H1 (cell line): ENCODE results near the gene HOXA10. TPM values are rescaled to one million over a fixed set of nuclear protein-coding genes. Genes with fewer than 3 reads are reported as not detected.
A peak's percentile ranks its signal among the peaks of the same experiment; 100 is the strongest.

ENCODE experiments used
- ASH2L ChIP-seq: fragments of 200-600, 300-600 bp; sonication (generic); IDR thresholded peaks from one replicate; pipeline ENCODE4 v1.7.1; 2017; ENCODE audit warnings: low read length
- CBX8 ChIP-seq: fragments of 300-800, 300-1000 bp; sonication (generic); IDR thresholded peaks from 2 replicates; pipeline ENCODE4 v1.7.1; 2016; ENCODE audit warnings: low read depth, low read length, borderline replicate concordance
- CREB1 ChIP-seq: IDR thresholded peaks from 2 replicates; pipeline ENCODE4 v1.6.1; 2012; ENCODE audit warnings: inconsistent platforms
- CTBP2 ChIP-seq: IDR thresholded peaks from 2 replicates; pipeline ENCODE4 v1.7.0; 2011; ENCODE audit warnings: borderline replicate concordance, mild to moderate bottlenecking, moderate library complexity, mixed read lengths, low read length; ENCODE audit not compliant: insufficient read depth, insufficient read length
- EGR1 ChIP-seq: IDR thresholded peaks from 2 replicates; pipeline ENCODE4 v1.6.1; 2011; ENCODE audit warnings: low read depth, low read length, borderline replicate concordance
- EZH2 ChIP-seq: fragments of 200-600 bp; sonication (generic); IDR thresholded peaks from 2 replicates; pipeline ENCODE4 v1.7.1; 2012; ENCODE audit warnings: low read depth, mild to moderate bottlenecking, moderate library complexity, low read length, inconsistent platforms; ENCODE audit not compliant: severe bottlenecking
- GABPA ChIP-seq: IDR thresholded peaks from 2 replicates; pipeline ENCODE4 v1.6.1; 2011; ENCODE audit warnings: mild to moderate bottlenecking, low read length, moderate library complexity, borderline replicate concordance; ENCODE audit not compliant: insufficient read depth
- HDAC2 ChIP-seq, 2 experiments: fragments of 300-600 bp in 1 of 2; sonication (generic) in 1 of 2; IDR thresholded peaks; 2 replicates each; pipeline ENCODE4 v1.6.1; 2011 to 2012; ENCODE audit warnings: low read depth in 2 of 2, low read length in 2 of 2, mild to moderate bottlenecking in 2 of 2, moderate library complexity in 2 of 2, borderline replicate concordance in 1 of 2, inconsistent platforms in 1 of 2
- HDAC6 ChIP-seq: IDR thresholded peaks from one replicate; pipeline ENCODE4 v1.7.1; 2012; ENCODE audit warnings: low read depth, mild to moderate bottlenecking, inconsistent platforms, low read length, moderate library complexity
- JUND ChIP-seq: IDR thresholded peaks from 2 replicates; pipeline ENCODE4 v1.6.1; 2011; ENCODE audit warnings: mild to moderate bottlenecking, improper control_type of control experiment, low read length
- POLR2A ChIP-seq, 2 experiments: IDR thresholded peaks; 1 replicate in 1 of 2; 2 replicates in 1 of 2; pipeline ENCODE4 v1.6.1; 2011; ENCODE audit warnings: low read depth in 2 of 2, low read length in 2 of 2, mild to moderate bottlenecking in 2 of 2; ENCODE audit errors: control extremely low read depth in 1 of 2
- POU5F1 ChIP-seq: IDR thresholded peaks from 2 replicates; pipeline ENCODE4 v1.6.1; 2011; ENCODE audit warnings: low read depth, mild to moderate bottlenecking, low read length, moderate library complexity
- RNF2 ChIP-seq: fragments of 200-900, 300-1000 bp; sonication (generic); IDR thresholded peaks from 2 replicates; pipeline ENCODE4 v1.7.1; 2016; ENCODE audit warnings: borderline replicate concordance, low read depth, mild to moderate bottlenecking, antibody characterized with exemption, low read length; ENCODE audit not compliant: poor library complexity, severe bottlenecking; ENCODE audit errors: missing control alignments
- RXRA ChIP-seq: IDR thresholded peaks from 2 replicates; pipeline ENCODE4 v1.6.1; 2011; ENCODE audit warnings: low read depth, mild to moderate bottlenecking, low read length, moderate library complexity; ENCODE audit not compliant: insufficient read depth
- SAP30 ChIP-seq: fragments of 300-600 bp; sonication (generic); IDR thresholded peaks from 2 replicates; pipeline ENCODE4 v1.7.1; 2012; ENCODE audit warnings: low read length, moderate library complexity, mild to moderate bottlenecking, inconsistent platforms; ENCODE audit not compliant: insufficient read depth, insufficient replicate concordance
- SIN3A ChIP-seq, 2 experiments: IDR thresholded peaks in 1 of 2; conservative IDR thresholded peaks in 1 of 2; 2 replicates each; pipeline ENCODE4 v1.6.1; 2011 to 2012; ENCODE audit warnings: low read length in 2 of 2, improper control_type of control experiment in 1 of 2, low read depth in 1 of 2, mild to moderate bottlenecking in 1 of 2
- SIRT6 ChIP-seq: IDR thresholded peaks from one replicate; pipeline ENCODE4 v1.7.1; 2012; ENCODE audit warnings: low read length, inconsistent platforms
- SP1 ChIP-seq: IDR thresholded peaks from 2 replicates; pipeline ENCODE4 v1.6.1; 2011; ENCODE audit warnings: low read depth, low read length
- TBP ChIP-seq: IDR thresholded peaks from 2 replicates; pipeline ENCODE4 v1.6.1; 2011; ENCODE audit warnings: low read depth, low read length, improper control_type of control experiment
- TCF12 ChIP-seq: IDR thresholded peaks from 2 replicates; pipeline ENCODE4 v1.6.1; 2011; ENCODE audit warnings: low read depth, mild to moderate bottlenecking, low read length
- polyA plus RNA-seq, 7 experiments: library from polyadenylated mRNA; depleted of rRNA in 3 of 7; stranded (reverse) in 5 of 7; unstranded in 2 of 7; fragments of >200 nt in 5 of 7; fragments of 200-250 nt in 2 of 7; gene quantifications; 1 replicate in 5 of 7; 2 replicates in 1 of 7; 4 replicates in 1 of 7; pipeline versions ENCODE4 v1.2.1 to v1.2.3, GENCODE V29; 2011 to 2013; ENCODE audit warnings: missing spikeins in 2 of 7, mixed read lengths in 2 of 7
- total RNA-seq: library from RNA; stranded (reverse); fragmentation: NEBNext Ultra II Directional; extraction: Animal tissue kit (Norgen Biotek cat#: 25700); gene quantifications from 2 replicates; pipeline ENCODE4 v1.2.1, GENCODE V29; 2021
- TF ChIP-seq, protein P1 (sequence below): IDR thresholded peaks from 2 replicates; pipeline ENCODE4 v1.6.1; 2012; ENCODE audit warnings: low read length, inconsistent platforms

Gene HOXA10
- total and polyA plus RNA-seq, 2 of the 8 experiments (the other 6 are each of a cell fraction or from before 2014, with no cell fraction given) = not detected

GRCh38 chr7:27213433-27214238 lies 39.5 kb upstream of the HOXA10 start (continued):
- no peak for TF ChIP-seq POLR2A (IDR thresholded peaks at IDR 0.05; ENCODE audit: control extremely low read depth in 1 of 2, low read depth in 2 of 2, low read length in 2 of 2)
- TF ChIP-seq SP1 = no peak
- TF ChIP-seq SIRT6 = no peak
- TF ChIP-seq TCF12 = no peak
- no peak for TF ChIP-seq SIN3A (conservative IDR thresholded peaks at IDR 0.05 in 1 of 2, IDR thresholded peaks at IDR 0.05 in 1 of 2; ENCODE audit: low read depth in 1 of 2, low read length in 2 of 2)
- TF ChIP-seq CTBP2 = peak; percentile 24
- TF ChIP-seq, protein P1, sequence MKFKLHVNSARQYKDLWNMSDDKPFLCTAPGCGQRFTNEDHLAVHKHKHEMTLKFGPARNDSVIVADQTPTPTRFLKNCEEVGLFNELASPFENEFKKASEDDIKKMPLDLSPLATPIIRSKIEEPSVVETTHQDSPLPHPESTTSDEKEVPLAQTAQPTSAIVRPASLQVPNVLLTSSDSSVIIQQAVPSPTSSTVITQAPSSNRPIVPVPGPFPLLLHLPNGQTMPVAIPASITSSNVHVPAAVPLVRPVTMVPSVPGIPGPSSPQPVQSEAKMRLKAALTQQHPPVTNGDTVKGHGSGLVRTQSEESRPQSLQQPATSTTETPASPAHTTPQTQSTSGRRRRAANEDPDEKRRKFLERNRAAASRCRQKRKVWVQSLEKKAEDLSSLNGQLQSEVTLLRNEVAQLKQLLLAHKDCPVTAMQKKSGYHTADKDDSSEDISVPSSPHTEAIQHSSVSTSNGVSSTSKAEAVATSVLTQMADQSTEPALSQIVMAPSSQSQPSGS = no peak
- no peak for TF ChIP-seq TBP
- TF ChIP-seq CREB1 = 0 out of 2 replicates have a peak, but pooled peaks have one; percentile 16
- TF ChIP-seq GABPA = no peak
- no peak for TF ChIP-seq RXRA
- peak; percentile 37 for TF ChIP-seq RNF2
- TF ChIP-seq EZH2 = peak; percentile 94
- no peak for TF ChIP-seq ASH2L
- no peak for TF ChIP-seq JUND
- TF ChIP-seq EGR1 = no peak
- no peak; the same call in 1 of the 2 replicates for TF ChIP-seq CBX8
- no peak for TF ChIP-seq HDAC6
- no peak for TF ChIP-seq HDAC2 (IDR thresholded peaks at IDR 0.05; ENCODE audit: borderline replicate concordance in 1 of 2, low read depth in 2 of 2, low read length in 2 of 2)
- no peak for TF ChIP-seq SAP30
- TF ChIP-seq POU5F1 = no peak
